Hippocampal formation (tissue), 2 donors: Measurements from ENCODE around the gene L2HGDH.

Experiments
- DNase-seq, 2 donors: peaks; one replicate each; lab custom pipeline; 2025; lab: John Stamatoyannopoulos, UW

Gene L2HGDH

GRCh38 chr14:50288146-50288545 lies 23.9 kb downstream of the L2HGDH start:
- DNase-seq: no peak

- no peak for DNase-seq
Measured at GRCh38 chr14:50285861-50286260, 26.2 kb downstream of the L2HGDH start.

GRCh38 chr14:50272498-50272897 lies 39.5 kb downstream of the L2HGDH start:
- DNase-seq: no peak

GRCh38 chr14:50270932-50271331 lies 41.1 kb downstream of the L2HGDH start:
- no peak for DNase-seq

- DNase-seq: no peak
Measured at GRCh38 chr14:50265029-50265428, 47.0 kb downstream of the L2HGDH start.

GRCh38 chr14:50263321-50263720 lies 48.7 kb downstream of the L2HGDH start:
- no peak for DNase-seq

- DNase-seq: no peak
Measured at GRCh38 chr14:50262865-50263264, 49.2 kb downstream of the L2HGDH start.

GRCh38 chr14:50260511-50260910 lies 51.5 kb downstream of the L2HGDH start:
- no peak for DNase-seq

GRCh38 chr14:50260072-50260471 lies 52.0 kb downstream of the L2HGDH start:
- DNase-seq: no peak

- DNase-seq: no peak
Measured at GRCh38 chr14:50257732-50258131, 54.3 kb downstream of the L2HGDH start.

GRCh38 chr14:50254248-50254647 lies 57.8 kb downstream of the L2HGDH start:
- DNase-seq: no peak

GRCh38 chr14:50249136-50249775 lies 62.8 kb downstream of the L2HGDH start:
- no peak for DNase-seq

GRCh38 chr14:50247245-50247644 lies 64.8 kb downstream of the L2HGDH start:
- DNase-seq: no peak

- DNase-seq: no peak
Measured at GRCh38 chr14:50242566-50243310, 69.3 kb downstream of the L2HGDH start.

GRCh38 chr14:50242096-50242495 lies 69.9 kb downstream of the L2HGDH start:
- DNase-seq: no peak

- DNase-seq: no peak
Measured at GRCh38 chr14:50237427-50237826, 74.6 kb downstream of the L2HGDH start.

- no peak for DNase-seq
Measured at GRCh38 chr14:50233951-50234250, 78.1 kb downstream of the L2HGDH start.

GRCh38 chr14:50233166-50233950 lies 78.7 kb downstream of the L2HGDH start:
- DNase-seq: no peak

GRCh38 chr14:50232276-50232642 lies 79.8 kb downstream of the L2HGDH start:
- DNase-seq: no peak

GRCh38 chr14:50231475-50232275 lies 80.4 kb downstream of the L2HGDH start, which contains the start of gene SOS2:
SOS2 (minus strand) TSS chr14:50231578; CDS start chr14:50231283, 295 bp downstream.
- DNase-seq: peak; percentile 85 to 93

- DNase-seq: peak in 1 of 2 donors; percentile 43
Measured at GRCh38 chr14:50230701-50231474, 81.1 kb downstream of the L2HGDH start.

GRCh38 chr14:50230401-50230700 lies 81.7 kb downstream of the L2HGDH start:
- peak in 1 of 2 donors; percentile 31 for DNase-seq
